ENCODE results near the gene CNFN.
A peak's percentile ranks its signal among the peaks of the same experiment; 100 is the strongest.

Gene CNFN

DNA sequence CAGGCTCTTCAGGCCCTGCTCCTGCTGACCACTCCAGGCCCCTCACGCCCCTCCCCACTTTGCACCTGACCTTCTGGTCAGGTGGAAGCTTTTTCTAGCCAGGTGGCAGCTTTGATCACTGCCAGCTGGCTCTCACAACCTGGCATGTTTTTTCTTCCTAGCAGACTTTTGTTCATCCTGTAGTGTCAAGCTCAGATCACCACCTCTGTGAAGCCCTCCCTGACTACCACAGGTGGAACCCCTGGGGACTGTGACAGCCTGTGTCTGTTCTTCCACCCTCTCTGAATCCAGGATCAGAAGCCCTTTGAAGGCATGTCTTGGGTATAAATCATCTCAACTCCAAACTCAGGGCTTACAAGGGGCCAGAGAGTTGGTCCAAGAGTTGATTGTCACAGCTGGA, 10.3 kb upstream of the CNFN start:
- Histone ChIP-seq H3K27ac (ENCODE audit: low read length) (no peak overlapping the region), H3K9me3 (ENCODE audit: control insufficient read depth, insufficient read depth, low read length) (no peaks in the 10 kb centered on the region), H3K4me1 (ENCODE audit: control insufficient read depth, insufficient read depth, low read length) (peaks cover 4% of the 10 kb centered on the region), H3K4me3 (ENCODE audit: low read length) (no peak overlapping the region), H3K27me3 (ENCODE audit: control insufficient read depth, insufficient read depth, low read length) (no peaks in the 10 kb centered on the region), H3K36me3 (ENCODE audit: control insufficient read depth, insufficient read depth, low read length) (0 out of 2 replicates have a peak, but pooled peaks cover 2% of the 10 kb centered on the region)
- WGBS (ENCODE audit: insufficient coverage, insufficient read length): no CpG with 5 or more reads among the region's 1 CpG
- no peak for DNase-seq (ENCODE audit: low read depth, low spot score)

DNA sequence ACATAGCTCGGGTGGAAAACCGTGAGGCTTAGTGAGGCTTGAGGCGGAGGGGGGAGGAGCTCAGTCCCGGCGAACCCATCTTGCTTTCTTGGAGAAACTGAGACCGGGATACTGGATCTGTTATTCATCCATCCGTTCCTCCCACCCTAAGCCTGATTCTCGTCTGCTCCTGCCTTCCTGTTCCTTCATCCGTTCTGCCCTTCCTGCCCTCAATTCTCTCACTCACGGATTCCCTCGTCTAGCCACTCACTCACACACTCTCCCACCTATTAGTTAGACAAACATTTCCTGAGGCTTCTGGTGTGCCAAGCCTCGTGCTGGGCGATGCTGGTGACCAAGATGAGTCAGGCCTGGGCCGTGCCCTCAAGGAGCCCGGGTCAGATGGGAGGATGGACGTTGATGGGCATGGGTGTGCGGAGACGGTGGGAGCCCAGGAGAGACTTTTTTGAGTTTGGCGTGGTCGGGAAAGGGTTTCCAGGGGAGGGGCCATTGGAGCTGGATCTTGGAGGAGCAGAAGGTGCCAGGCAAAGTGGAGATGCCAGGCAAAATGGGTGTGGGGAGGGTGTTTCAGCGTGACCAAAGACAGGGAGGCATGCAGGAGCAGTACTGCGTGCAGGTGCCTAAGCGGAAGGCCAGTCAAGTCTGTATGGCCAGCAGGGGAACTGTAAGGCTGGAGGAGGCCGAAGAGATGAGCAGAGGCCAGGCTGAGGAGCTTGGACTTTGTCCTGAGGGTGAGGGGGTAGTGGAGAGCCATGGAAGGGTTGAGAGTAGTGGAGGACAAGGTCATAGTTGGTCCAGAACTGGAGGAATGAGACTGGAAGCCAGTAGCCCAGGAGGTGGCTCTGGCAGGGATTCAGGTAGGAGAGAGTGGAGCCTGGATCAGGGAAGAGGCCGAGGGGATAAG, 7.4 kb upstream of the CNFN start:
- no CpG with 5 or more reads among the region's 25 CpGs for WGBS (ENCODE audit: insufficient coverage, insufficient read length)

GRCh38 chr19:42396381-42397262, 6.5 kb upstream of the CNFN start:
- no CpG with 5 or more reads among the region's 42 CpGs for WGBS (ENCODE audit: insufficient coverage, insufficient read length)
- Histone ChIP-seq H3K27ac (ENCODE audit: low read length) (no peak overlapping the region), H3K4me3 (ENCODE audit: low read length) (peak overlapping the region; percentile 63; the same call in 1 of the 2 replicates), H3K9me3 (ENCODE audit: control insufficient read depth, insufficient read depth, low read length) (no peaks in the 10 kb centered on the region), H3K36me3 (ENCODE audit: control insufficient read depth, insufficient read depth, low read length) (no peaks in the 10 kb centered on the region), H3K4me1 (ENCODE audit: control insufficient read depth, insufficient read depth, low read length) (peaks cover 2% of the 10 kb centered on the region; the same call in 1 of the 2 replicates), H3K27me3 (ENCODE audit: control insufficient read depth, insufficient read depth, low read length) (no peaks in the 10 kb centered on the region)
- peak; percentile 97 for DNase-seq (ENCODE audit: low read depth, low spot score)

More for the DNA sequence above, 7.4 kb upstream of the CNFN start:
- no peaks in the 10 kb centered on the region for H3K27me3 ChIP-seq (ENCODE audit: control insufficient read depth, insufficient read depth, low read length)
- H3K4me3 ChIP-seq (ENCODE audit: low read length): peak overlapping the region; percentile 63; the same call in 1 of the 2 replicates
- no peaks in the 10 kb centered on the region for H3K9me3 ChIP-seq (ENCODE audit: control insufficient read depth, insufficient read depth, low read length)
- peaks cover 4% of the 10 kb centered on the region for H3K4me1 ChIP-seq (ENCODE audit: control insufficient read depth, insufficient read depth, low read length)
- H3K36me3 ChIP-seq (ENCODE audit: control insufficient read depth, insufficient read depth, low read length): no peaks in the 10 kb centered on the region
- no peak overlapping the region for H3K27ac ChIP-seq (ENCODE audit: low read length)
- DNase-seq (ENCODE audit: low read depth, low spot score): no peak

GRCh38 chr19:42394751-42395150, 4.7 kb upstream of the CNFN start:
- no peaks in the 10 kb centered on the region for H3K27me3 ChIP-seq (ENCODE audit: control insufficient read depth, insufficient read depth, low read length)
- WGBS (ENCODE audit: insufficient coverage, insufficient read length): no CpG with 5 or more reads among the region's 8 CpGs
- no peak for DNase-seq (ENCODE audit: low read depth, low spot score)

DNA sequence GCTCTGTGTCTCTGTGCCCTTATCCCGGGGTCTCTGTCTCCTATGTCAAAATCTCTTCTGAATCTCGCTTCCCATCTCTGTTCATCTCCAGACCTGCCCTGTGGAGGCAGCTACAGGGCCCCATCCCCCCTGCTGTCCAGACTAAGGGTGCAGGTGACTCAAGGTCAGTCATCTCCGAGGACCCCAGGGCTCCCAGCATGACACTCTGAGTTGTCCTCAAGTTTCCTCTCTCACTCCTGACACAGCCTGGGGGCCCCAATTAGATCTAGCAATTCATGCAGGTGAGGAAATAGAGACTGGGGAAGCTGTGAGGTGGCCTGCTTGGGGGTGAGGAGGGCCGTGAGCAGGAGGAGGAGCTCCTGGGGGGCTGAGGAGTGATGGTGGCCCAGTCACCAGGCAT, 2.1 kb upstream of the CNFN start:
- H3K36me3 ChIP-seq (ENCODE audit: control insufficient read depth, insufficient read depth, low read length): no peaks in the 10 kb centered on the region
- no peaks in the 10 kb centered on the region for H3K27me3 ChIP-seq (ENCODE audit: control insufficient read depth, insufficient read depth, low read length)
- no peaks in the 10 kb centered on the region for H3K9me3 ChIP-seq (ENCODE audit: control insufficient read depth, insufficient read depth, low read length)
- no peaks in the 10 kb centered on the region for H3K4me1 ChIP-seq (ENCODE audit: control insufficient read depth, insufficient read depth, low read length)
- no peak overlapping the region for H3K4me3 ChIP-seq (ENCODE audit: low read length)
- no CpG with 5 or more reads among the region's 4 CpGs for WGBS (ENCODE audit: insufficient coverage, insufficient read length)
- no peak overlapping the region for H3K27ac ChIP-seq (ENCODE audit: low read length)
- no peak for DNase-seq (ENCODE audit: low read depth, low spot score)

More at GRCh38 chr19:42394751-42395150, 4.7 kb upstream of the CNFN start:
- no peaks in the 10 kb centered on the region for H3K9me3 ChIP-seq (ENCODE audit: control insufficient read depth, insufficient read depth, low read length)
- H3K27ac ChIP-seq (ENCODE audit: low read length): no peak overlapping the region
- peaks cover 2% of the 10 kb centered on the region; the same call in 1 of the 2 replicates for H3K4me1 ChIP-seq (ENCODE audit: control insufficient read depth, insufficient read depth, low read length)
- H3K4me3 ChIP-seq (ENCODE audit: low read length): no peak overlapping the region
- H3K36me3 ChIP-seq (ENCODE audit: control insufficient read depth, insufficient read depth, low read length): no peaks in the 10 kb centered on the region

GRCh38 chr19:42388851-42389489, 1.1 kb downstream of the CNFN start:
- H3K4me3 ChIP-seq (ENCODE audit: low read length): no peak overlapping the region
- no peaks in the 10 kb centered on the region for H3K9me3 ChIP-seq (ENCODE audit: control insufficient read depth, insufficient read depth, low read length)
- no CpG with 5 or more reads among the region's 20 CpGs for WGBS (ENCODE audit: insufficient coverage, insufficient read length)
- H3K27ac ChIP-seq (ENCODE audit: low read length): no peak overlapping the region
- H3K27me3 ChIP-seq (ENCODE audit: control insufficient read depth, insufficient read depth, low read length): no peaks in the 10 kb centered on the region
- no peaks in the 10 kb centered on the region for H3K4me1 ChIP-seq (ENCODE audit: control insufficient read depth, insufficient read depth, low read length)
- no peaks in the 10 kb centered on the region for H3K36me3 ChIP-seq (ENCODE audit: control insufficient read depth, insufficient read depth, low read length)
- DNase-seq (ENCODE audit: low read depth, low spot score): no peak

- DNase-seq (ENCODE audit: low read depth, low spot score): no peak
Measured at GRCh38 chr19:42386974-42387707, 3.0 kb downstream of the CNFN start.

DNA sequence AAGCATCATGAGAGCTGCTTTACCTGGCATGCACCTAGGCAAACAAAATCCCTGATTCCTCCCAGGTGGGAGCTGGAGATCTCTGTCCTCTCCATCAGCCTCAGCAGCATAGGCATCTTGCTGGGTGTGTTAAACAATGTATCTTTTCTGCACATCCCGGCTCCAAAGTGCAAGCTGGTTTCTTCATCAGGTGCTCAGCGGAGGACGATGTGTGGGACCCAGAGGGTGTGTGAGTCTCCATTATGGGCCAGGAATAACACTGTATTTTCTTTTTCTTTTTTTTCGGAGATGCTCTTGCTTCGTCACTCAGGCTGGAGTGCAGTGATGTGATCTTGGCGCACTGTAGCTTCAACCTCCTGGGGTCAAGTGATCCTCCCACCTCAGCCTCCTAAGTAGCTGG, 9.9 kb downstream of the CNFN start:
- DNase-seq (ENCODE audit: low read depth, low spot score): no peak
- H3K27ac ChIP-seq (ENCODE audit: low read length): no peak overlapping the region
- WGBS (ENCODE audit: insufficient coverage, insufficient read length): no CpG with 5 or more reads among the region's 6 CpGs

More at GRCh38 chr19:42386974-42387707, 3.0 kb downstream of the CNFN start:
- Histone ChIP-seq H3K36me3 (ENCODE audit: control insufficient read depth, insufficient read depth, low read length) (no peaks in the 10 kb centered on the region), H3K27me3 (ENCODE audit: control insufficient read depth, insufficient read depth, low read length) (no peaks in the 10 kb centered on the region), H3K4me3 (ENCODE audit: low read length) (peak overlapping the region; percentile 57), H3K27ac (ENCODE audit: low read length) (no peak overlapping the region), H3K4me1 (ENCODE audit: control insufficient read depth, insufficient read depth, low read length) (no peaks in the 10 kb centered on the region; the same call in 1 of the 2 replicates), H3K9me3 (ENCODE audit: control insufficient read depth, insufficient read depth, low read length) (no peaks in the 10 kb centered on the region)
- no CpG with 5 or more reads among the region's 48 CpGs for WGBS (ENCODE audit: insufficient coverage, insufficient read length)

DNA sequence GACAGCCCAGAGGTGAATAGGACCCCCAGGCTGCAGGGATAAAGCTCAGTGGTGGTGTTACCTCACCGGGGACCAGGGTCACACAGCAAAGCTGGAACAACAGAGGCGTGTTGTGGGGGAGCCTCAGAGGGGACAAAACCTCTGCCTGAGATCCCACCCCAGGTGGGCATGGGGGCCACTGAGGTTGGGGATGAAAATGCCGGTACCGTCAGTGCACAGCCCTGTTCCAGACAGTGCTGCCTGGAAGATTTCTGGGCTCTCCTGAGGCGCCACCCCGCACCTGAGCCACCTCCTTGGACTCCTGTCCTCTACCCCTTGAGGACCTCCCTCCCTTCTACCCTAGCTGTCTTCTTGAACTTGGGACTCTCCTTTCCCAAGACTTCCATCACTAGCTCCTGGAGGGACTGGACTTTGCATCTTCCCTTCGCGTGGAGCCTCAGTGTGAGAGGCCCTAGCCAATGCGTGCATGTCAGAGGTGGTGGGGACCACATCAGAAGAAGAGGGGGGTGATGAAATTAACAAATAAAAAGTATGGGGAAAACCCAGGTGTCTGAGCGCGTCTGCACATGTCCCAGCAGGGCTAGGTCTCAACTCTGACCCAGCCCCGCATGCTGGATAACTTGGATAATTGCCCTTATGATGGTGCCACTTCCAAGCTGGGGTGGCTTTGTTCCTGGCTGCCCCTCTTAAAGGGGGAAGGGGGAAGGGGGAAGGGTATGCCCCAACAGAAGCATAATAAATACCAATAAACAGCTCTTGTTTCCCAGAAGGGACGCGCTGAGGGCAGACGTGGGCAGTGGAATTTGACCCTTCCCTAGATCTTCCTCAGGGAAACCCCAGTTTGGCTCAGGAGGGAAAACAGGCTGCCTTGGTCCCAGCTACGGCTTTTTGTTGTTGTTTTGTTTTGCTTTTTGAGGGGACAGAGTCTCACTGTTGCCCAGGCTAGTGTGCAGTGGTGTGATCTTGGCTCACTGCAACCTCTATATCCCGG, 11.6 kb downstream of the CNFN start:
- Histone ChIP-seq H3K9me3 (ENCODE audit: control insufficient read depth, insufficient read depth, low read length) (no peaks in the 10 kb centered on the region), H3K27me3 (ENCODE audit: control insufficient read depth, insufficient read depth, low read length) (no peaks in the 10 kb centered on the region)
- WGBS (ENCODE audit: insufficient coverage, insufficient read length): no CpG with 5 or more reads among the region's 17 CpGs

More for the DNA sequence above, 9.9 kb downstream of the CNFN start:
- Histone ChIP-seq H3K27me3 (ENCODE audit: control insufficient read depth, insufficient read depth, low read length) (no peaks in the 10 kb centered on the region), H3K9me3 (ENCODE audit: control insufficient read depth, insufficient read depth, low read length) (no peaks in the 10 kb centered on the region), H3K4me3 (ENCODE audit: low read length) (no peak overlapping the region), H3K4me1 (ENCODE audit: control insufficient read depth, insufficient read depth, low read length) (peaks cover 3% of the 10 kb centered on the region), H3K36me3 (ENCODE audit: control insufficient read depth, insufficient read depth, low read length) (peaks cover 11% of the 10 kb centered on the region; the same call in 1 of the 2 replicates)

More for the DNA sequence above, 11.6 kb downstream of the CNFN start:
- Histone ChIP-seq H3K36me3 (ENCODE audit: control insufficient read depth, insufficient read depth, low read length) (peaks cover 11% of the 10 kb centered on the region; the same call in 1 of the 2 replicates), H3K4me1 (ENCODE audit: control insufficient read depth, insufficient read depth, low read length) (peaks cover 3% of the 10 kb centered on the region), H3K27ac (ENCODE audit: low read length) (no peak overlapping the region), H3K4me3 (ENCODE audit: low read length) (no peak overlapping the region)
- DNase-seq (ENCODE audit: low read depth, low spot score): no peak
